Activated T-cell treated with anti-CD3 and anti-CD28 coated beads, Interleukin-2, amount 50 U/mL, for 1 hour (primary cell): ENCODE measurements around the gene RSBN1L.
"Not testable (repeated sequence)": the region's sequence is repeated elsewhere in the genome, so short reads cannot be mapped to it uniquely, and the experiment has no call there.

Source experiments
- DNase-seq: peaks from one replicate; pipeline ENCODE4 v3.0.0-alpha.2; 2020

RSBN1L gene

GRCh38 chr7:77690289-77690688, 6.0 kb upstream of the RSBN1L start:
- no peak for DNase-seq

DNA sequence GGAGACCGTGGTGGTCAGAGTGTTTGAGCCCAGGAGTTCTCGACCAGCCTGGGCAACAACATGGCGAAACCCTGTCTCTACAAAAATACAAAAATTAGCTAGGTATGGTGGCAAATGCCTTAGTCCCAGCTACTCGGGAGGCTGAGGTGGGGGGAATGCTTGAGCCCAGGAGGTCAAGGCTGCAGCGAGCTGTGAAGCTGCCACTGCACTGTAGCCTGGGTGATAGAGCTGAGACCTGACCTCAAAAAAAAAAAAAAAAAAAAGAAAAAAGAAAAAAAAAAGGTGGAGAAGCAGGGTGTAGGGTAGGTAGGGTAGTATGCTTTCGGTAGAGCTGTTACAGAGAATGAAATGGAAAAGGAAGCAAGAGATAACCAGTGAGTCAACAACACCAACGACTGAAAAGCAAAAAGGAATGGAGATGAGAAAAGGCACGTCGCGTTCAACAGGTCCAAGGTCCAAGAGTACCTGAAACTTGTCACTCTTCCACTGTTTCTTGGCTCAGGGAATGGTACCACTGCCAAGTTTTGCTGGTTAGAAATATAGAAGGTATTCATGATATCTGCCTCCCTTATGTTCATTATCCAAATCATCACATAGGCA, 4.3 kb upstream of the RSBN1L start:
- no peak for DNase-seq

DNA sequence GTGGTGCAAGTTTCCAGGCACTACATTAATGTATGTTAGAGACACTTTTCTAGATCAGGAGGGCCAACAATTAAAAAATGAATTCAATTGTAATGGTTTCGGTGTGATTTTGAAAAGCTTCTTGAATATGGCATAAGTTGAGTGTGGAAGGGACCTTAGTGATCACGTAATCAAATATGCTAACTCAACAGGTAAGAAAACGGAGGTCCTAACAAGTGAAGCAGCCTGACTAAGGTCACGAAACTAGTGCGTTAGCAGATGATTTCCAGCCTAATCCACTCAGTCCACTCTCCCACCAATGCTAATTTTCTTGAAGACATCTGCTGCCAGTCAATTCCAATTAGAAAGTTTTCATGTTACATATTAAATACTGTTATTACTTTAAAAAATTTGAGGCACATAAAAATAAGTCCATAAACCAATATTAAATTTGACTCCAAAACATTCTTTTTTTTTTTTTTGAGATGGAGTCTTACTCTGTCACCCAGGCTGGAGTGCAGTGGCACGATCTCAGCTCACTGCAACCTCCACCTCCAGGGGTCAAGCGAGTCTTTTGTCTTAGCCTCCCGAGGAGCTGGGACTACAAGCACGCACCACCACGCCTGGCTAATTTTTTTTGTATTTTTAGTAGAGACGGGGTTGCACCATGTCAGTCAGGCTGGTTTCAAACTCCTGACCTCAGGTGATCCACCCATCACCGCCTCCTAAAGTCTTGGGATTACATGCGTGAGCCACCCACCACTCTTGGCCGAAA, 2.3 kb upstream of the RSBN1L start:
- DNase-seq: no peak

DNA sequence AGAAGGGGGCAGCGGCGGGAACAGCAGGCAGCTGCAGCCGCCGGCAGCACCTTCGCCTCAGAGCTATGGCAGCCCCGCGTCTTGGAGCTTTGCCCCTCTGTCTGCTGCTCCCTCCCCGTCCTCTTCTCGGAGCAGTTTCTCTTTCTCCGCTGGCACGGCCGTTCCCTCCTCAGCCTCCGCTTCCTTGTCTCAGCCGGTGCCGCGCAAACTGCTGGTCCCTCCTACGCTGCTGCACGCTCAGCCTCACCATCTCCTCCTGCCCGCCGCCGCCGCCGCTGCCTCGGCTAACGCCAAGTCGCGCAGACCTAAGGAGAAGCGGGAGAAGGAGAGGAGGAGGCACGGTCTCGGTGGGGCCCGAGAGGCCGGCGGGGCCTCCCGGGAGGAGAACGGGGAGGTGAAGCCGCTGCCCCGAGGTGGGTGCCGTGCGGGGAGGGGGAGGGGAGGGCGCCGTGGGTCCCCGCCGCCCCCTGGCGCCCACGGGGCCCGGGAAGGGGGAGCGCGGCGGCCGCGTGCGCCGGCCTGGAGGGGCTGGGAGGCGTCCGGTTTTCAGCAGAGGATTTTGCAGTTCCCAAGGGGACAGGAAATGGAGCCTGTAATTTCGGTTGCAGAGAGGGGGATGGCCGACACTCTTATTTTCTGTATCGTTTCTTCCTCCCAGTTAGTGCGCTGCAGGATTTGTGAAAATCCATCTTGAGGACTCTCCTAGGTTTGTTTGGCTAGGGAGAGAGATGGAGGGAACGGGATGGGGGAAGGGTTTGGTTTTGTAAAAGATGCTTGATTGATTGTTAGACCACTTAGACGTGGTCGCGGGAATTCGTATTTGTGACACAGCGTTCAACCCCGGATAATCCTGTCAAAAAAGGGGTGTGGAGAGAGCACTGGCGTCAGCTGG, 630 bp downstream of the RSBN1L start:
- peak; percentile 73 for DNase-seq

DNA sequence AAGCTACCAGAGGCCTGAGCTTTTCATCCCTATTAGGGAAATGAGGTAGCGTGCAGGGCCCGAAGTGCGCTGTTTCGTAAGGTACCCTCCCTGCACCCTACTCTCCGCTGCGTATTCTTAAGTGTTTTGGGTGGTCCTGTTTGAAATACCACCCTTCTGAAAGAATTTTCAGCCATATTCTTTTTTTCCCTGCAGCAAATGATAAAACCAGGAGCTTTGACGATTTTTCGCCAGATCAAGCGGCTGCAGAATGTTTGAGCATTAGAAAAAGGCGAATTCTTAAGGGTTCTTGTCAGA, 1.2 kb downstream of the RSBN1L start:
- DNase-seq: no peak

DNA sequence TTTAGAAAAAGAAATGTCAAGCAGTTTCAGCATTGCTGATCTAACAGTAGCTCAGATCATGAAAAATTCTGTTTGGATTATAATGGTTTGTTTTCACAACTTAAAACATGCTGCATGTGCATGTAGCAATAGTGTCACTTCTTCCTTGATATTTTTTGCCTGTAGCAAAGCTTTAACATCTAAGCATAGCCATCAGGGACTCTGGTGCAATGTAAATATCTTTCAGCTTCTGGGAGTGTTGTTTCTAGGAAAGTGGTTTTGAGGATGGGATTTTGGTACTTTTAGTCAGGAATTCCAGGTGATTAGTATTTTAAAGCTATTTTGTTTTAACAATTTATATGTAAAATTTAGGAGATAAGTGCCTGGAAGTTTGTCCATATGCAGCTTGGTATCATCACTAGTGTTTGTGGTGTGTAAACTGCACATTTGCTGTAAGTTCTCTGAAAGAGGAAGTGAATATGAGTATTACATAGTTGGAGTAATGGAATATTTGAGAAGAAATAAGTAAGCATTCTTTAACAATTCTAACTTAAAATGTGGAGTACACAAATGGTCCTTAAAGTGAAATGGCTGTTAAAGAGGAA, 1.9 kb downstream of the RSBN1L start:
- no peak for DNase-seq

DNA sequence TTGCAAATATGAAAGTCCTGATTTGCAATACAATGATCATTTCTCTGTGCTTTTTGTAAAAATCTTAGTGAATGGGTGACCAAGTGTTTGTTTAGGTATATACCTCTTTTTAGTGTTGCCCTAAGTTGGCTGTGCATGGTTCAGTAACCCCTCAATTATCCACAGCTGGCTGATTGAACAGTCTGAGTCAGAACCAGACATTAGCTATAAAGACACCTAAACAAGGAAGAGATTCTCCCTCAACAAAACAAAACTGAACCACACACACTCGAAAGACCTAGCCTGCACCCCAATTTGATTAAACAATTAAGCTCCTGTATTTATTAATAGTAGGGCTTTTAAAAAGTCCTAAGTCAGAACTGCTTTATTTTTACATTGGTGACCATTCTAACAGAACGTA, 2.8 kb downstream of the RSBN1L start:
- no peak for DNase-seq

DNA sequence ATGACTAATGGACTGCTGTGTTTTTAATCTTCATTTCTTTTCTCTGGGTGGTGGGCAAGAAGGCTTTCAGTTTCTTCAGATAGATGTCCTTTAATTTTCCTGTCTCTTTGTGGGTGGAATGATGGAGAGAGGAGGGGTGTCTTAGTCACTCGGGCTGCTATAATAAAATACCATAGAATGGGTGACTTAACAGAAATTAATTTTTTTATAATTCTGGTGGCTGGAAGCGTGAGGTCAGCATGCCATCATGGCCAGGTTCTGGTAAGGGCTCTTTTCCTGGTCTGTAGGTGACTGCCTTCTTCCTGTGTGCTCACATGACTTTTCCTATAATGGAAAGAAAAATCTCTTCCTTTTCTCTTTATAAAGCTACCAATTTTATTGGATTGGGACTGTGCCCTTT, 6.3 kb downstream of the RSBN1L start:
- no peak for DNase-seq

- no peak for DNase-seq
These were observed 6.8 kb downstream of the RSBN1L start for GRCh38 chr7:77702968-77703472.

- DNase-seq: not testable (repeated sequence)
These were observed 7.4 kb downstream of the RSBN1L start for GRCh38 chr7:77703669-77704068.

- DNase-seq: no peak
These were observed 11.3 kb downstream of the RSBN1L start for GRCh38 chr7:77707504-77707992.

- DNase-seq: no peak
These were observed 13.8 kb downstream of the RSBN1L start for GRCh38 chr7:77710067-77710466.

DNA sequence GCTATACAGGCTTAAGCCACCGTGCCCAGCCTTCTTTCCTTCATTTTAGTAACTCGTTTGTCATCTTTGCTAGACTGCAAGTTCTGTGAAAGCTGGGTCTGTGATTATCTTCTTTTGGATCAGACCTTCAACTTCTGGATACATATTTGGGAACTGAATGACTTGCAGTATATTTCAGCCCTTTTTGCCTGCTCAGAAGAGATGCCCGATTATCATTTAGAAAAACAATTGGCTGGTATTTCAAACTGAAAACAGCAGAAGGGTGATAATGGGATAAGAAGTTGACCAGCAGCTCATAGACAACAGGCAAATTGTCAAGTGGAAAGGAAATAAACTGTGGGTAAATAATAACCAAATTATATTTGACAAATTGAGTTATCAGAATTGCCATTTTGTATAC, 14.6 kb downstream of the RSBN1L start:
- DNase-seq: no peak

DNA sequence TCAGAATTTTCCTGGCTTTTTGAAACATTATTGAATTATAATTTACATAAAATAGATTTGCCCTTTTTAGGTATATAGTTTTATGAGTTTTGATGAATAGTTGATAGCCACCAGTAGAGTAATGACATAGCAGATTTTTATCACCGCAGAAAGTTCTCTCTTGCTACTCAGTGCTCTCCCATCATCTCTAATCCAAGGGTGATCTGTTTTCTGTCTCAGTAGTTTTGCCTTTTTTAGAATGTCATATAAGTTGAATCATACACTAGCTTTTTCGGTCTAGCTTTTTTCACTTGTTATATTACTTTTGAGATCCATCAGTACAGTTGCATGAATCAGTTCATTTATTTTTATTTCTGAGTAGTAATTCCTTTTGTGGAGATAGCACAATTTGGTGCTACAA, 17.9 kb downstream of the RSBN1L start:
- no peak for DNase-seq

GRCh38 chr7:77714931-77715330, 18.7 kb downstream of the RSBN1L start:
- DNase-seq: not testable (repeated sequence)

DNA sequence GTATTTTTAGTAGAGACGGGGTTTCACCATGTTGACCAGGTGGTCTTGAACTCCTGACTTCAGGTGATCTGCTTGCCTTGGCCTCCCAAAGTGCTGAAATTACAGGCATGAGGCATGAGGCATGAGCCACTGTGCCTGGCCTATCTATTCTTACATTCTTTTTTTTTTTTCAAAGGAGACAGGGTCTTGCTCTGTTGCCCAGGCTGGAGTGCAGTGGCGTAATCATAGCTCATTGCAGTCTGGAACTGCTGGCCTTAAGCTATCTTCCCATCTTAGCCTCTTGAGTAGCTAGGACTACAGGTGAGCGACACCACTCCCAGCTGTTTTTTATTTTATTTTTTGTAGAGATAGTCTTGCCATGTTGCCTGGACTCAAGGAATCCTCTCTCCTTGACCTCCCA, 20.5 kb downstream of the RSBN1L start:
- no peak for DNase-seq

- DNase-seq: not testable (repeated sequence)
These were observed 21.3 kb downstream of the RSBN1L start for GRCh38 chr7:77717566-77717965.

- no peak for DNase-seq
These were observed 31.3 kb downstream of the RSBN1L start for GRCh38 chr7:77727527-77727926.

DNA sequence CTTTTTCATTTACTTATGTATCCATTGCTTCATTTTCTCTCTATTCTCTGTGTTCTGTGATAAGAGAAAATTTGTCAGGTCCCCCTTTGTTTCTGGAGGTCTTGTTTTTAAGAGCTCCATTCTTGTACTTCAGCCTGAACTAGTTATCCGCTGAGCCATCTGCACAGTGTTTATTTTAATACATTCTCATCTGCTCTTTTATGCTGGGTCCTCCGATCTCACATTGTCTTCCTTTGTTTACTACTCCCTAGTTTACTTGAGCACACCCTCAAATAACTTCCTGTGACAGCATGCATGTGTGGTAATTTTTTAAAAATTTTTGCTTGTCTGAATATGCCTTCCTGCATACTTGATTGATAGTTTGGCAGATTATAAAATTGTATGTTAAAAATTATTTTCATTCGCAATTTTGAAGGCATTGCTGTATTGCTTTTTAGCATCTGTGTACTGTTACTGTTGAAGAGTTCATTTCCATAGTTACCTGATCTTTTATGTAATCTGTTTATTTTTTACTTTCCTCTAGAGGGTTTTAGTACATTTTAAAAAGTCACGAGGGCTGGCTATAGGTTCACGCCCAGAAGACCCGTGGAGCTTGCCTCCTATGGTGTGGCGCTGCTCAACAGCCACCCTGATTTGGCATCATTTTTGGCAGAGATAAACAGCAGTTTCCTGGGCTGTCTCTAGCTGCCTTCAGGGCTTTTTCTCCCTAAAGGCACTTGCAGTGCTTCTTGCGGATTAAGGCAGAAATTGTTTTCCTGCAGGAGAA, 31.9 kb downstream of the RSBN1L start:
- DNase-seq: no peak

DNA sequence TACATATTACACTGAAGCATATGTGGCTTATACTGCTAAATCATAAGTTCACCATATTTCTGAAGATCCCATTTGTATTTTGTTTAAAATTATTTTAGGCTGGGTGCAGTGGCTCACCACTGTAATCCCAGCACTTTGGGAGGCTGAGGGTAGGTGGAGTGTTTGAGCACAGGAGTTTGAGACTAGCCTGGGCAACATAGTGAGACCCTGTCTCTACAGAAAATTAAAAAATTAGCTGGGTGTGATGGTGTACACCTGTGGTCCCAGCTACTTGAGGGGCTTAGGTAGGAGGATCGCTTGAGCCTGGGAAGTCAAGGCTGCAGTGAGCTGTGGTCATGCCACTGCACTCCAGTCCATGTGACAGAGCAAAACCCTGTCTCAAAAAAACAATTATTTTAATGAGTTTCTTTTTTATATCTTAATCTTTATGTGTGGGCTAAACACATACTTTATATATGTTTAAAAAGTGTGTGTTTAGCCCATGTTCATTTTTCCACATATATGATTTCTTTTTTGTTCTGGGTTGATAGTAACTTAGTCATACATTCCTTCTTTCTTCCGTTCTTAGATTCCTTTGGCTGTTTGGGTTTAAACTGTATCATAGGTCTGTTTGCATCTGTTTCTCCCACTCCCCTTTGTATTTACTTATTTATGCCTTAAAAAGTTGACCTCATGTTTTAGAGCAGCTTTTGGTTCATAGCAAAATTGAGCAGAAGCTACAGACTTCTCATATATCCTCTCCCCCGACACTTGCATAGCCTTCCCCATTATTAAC, 33.5 kb downstream of the RSBN1L start:
- no peak for DNase-seq

DNA sequence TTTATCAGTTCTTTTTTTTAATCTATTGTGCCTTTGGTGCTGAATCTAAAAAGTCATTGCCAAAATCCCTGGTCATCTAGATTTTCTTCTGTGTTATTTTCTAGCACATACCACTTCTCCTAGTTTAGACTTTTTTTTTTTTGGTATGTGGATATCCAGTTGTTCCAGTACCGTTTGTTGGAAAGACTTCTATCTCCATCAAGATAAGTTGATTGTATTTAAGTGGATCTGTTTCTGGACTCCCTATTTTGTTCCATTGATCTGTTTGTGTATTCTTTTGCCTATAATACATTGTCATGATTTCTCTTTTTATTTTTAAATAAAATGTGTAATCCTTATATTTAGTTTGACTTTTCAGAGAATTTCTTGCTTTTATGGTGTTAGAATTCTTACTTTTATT, 35.5 kb downstream of the RSBN1L start:
- DNase-seq: no peak
